HG02870 (cell line): Measurements from ENCODE around the gene ALOX12B.
"Not testable (repeated sequence)": the region's sequence is repeated elsewhere in the genome, so short reads cannot be mapped to it uniquely, and the experiment has no call there.

ENCODE experiments used
- ATAC-seq: cut with Tn5 transposase; IDR thresholded peaks from one replicate; pipeline ENCODE4 v1.9.1; 2021; ENCODE audit warnings: mild to moderate bottlenecking, moderate library complexity; ENCODE audit not compliant: unreplicated experiment

Gene ALOX12B

GRCh38 chr17:8089728-8090127, 2.2 kb upstream of the ALOX12B start:
- ATAC-seq: no peak

- ATAC-seq: no peak
These were observed 375 bp upstream of the ALOX12B start for GRCh38 chr17:8087952-8088230.

DNA sequence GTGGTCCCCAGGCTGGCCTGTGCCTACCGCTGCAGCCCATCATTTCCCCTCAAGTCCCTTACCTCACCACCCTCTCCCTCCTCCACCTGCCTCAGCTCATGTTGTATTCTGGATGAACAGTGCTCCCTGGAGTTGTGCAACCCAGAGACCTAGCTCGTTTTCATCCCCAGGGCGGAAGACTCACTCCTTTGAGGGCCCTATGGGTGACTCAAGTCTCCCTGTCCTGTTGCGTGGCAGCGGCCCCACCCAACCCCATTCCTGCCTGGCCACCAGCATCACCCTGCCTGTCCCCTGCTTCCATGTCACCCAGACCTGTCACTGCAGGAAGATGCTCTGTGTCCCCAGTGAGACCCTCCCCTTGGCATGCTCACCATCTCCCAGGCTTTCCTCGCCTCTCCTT, 3.3 kb downstream of the ALOX12B start:
- ATAC-seq: no peak

DNA sequence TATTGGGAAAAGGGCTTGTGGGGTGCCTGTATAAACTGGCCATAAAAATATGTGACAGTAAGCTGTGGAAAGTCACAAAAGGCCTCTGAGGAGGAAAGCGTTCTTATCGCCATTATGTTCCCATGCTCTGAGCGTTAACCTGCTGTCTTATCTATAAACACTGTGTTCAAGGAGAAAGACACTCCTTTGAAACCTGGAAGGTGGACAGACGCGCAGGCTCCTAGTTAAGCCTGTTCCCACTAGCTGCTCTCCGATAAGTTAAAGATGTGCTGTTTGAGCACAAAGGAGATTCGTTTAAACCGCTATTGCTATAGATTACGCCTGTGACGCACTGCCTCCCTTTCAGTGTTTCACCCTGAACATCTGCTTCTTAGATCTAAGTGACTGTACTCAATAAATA, 5.2 kb downstream of the ALOX12B start:
- ATAC-seq: no peak

GRCh38 chr17:8081876-8082275, 5.6 kb downstream of the ALOX12B start:
- ATAC-seq: no peak

DNA sequence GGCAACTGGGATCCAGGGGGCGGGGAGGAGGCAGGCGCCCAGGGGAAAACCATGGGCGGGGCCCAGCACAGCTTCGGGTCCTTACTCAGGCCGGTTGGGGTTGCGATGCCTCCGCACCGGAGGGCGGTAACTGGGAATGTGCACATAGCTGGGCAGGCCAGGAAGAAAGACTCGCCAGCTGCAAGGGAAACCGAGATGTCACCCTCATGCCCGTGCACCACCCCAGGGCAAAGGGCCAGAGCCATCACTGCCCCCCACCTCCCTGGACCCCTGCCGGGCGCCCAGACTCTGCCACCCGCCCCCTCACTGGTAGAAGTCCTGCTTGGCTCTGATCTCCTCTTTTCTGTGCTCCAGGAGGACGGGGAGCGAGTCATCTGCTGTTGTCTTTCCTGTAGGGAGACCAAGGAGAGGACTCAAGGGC, 6.7 kb downstream of the ALOX12B start:
- ATAC-seq: no peak

DNA sequence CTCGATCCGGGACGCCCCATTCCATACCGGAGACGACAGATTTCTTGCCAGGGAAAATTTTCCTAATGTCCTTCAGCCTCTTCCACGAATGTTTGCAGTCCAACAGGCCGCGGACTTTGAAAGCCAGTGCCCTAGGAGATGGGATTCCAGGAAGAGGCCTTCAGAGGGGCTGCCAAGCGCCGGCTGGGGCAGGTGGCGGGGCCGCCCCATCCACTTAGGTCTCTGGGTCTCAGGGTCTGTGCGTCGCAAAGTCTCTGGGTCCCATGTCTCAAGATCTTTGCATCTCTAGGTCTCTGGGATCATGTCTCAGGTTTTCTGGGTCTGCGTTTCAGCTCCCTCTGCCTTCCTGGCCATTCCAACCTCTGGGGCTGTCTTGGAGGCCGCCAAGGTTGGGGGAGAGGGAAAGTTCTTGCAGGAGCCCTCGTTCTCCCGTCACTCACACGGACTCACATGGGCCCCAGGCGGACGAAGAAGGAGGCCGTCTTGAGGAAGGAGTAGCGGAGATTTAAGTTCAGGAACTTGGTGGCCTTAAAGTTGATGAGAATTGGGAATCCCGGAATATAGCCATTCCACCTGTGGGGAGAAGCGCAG, 7.2 kb downstream of the ALOX12B start:
- ATAC-seq: no peak

DNA sequence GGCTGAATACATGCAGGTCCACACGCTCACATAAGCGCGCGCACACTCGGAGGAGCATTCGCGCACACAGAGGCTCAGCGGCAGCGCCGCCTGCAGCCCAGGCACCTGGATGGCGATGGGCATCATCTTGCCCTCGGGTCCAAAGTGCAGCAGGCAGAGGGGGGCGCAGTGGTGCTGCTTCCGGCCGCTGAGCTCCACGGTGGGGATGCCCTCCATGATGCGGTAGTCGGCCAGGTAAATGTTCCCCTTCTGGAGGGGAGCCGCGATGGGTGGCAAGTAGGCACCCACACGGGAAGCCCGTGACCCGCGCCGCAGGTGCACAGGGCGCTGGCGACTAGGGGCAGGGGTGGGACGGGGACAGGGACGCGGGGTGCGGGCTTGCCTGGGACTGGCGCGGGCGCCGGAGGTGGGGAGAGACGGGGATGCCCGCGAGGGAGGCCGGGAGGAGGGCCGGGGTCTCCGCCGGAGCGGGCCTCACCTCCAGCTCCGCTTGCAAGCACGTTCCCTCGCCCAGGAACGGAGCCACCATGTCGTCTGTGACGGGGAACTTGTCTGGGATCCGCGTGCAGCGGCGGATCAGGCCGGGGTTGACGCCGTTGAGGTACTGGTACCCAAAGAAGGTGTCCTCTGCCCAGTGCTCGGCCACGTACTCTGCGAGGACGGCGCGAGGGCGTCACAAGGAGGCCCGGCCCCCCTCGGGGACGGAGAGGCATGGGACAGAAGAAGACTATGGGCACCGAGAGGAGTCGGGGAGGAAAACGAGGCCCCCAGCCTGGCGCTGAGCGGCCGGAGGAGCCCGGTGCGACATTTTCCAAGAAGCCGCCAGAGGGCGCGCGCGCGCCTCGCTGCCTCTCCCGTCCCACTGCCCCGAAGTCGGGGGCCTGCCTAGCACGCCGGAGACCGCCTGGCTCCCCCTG, 8.0 kb downstream of the ALOX12B start:
- no peak for ATAC-seq

DNA sequence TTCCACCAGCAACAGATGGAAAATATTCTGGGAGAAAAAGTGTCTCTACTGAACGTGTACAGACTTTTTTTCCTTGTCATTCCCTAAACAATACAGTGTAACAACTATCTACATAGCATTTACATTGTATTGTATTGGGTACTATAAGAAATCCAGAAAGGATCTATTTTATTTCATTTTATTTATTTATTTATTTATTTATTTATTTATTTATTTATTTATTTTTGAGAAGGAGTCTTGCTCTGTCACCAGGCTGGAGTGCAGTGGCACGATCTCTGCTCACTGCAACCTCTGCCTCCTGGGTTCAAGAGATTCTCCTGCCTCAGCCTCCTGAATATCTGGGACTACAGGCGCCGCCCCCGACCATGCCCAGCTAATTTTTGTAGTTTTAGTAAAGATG, 9.6 kb downstream of the ALOX12B start:
- ATAC-seq: not testable (repeated sequence)

DNA sequence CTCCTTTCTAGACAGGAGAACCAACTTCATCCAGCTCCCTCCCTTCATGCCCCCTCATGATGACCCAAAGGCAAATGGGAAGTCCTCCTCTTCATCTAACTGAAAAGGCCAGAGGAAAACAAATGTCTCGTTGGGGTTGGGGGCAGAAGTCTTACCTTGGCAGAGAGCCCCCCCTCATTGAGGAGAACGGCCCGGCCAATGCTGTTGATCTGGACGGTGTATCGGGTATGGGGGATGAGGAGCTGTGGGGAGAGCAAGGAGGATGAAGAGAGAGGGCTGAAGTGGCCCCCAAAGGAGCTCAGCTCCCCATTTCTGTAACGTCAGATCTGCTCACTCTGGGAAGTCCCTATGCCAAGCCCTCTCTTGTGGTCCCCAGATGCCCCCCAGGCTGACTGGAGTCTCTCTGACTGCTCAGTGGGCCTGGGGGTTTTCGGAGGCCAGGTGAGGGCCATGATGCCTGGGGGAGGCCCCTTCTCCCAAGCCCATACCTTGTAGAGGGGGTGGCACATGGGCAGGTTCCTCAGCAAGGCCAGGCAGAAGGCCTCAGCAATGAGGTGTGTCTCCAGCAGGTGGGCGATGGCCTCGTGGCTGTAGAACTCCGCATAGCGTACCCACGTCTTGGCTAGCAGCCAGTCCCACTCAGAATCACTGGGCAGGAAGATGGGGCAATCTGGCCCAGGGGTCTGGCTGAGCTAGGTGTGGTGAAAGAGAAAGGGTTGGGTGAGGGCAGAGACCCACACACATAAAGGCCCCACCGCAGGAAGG, 10.8 kb downstream of the ALOX12B start:
- ATAC-seq: no peak

DNA sequence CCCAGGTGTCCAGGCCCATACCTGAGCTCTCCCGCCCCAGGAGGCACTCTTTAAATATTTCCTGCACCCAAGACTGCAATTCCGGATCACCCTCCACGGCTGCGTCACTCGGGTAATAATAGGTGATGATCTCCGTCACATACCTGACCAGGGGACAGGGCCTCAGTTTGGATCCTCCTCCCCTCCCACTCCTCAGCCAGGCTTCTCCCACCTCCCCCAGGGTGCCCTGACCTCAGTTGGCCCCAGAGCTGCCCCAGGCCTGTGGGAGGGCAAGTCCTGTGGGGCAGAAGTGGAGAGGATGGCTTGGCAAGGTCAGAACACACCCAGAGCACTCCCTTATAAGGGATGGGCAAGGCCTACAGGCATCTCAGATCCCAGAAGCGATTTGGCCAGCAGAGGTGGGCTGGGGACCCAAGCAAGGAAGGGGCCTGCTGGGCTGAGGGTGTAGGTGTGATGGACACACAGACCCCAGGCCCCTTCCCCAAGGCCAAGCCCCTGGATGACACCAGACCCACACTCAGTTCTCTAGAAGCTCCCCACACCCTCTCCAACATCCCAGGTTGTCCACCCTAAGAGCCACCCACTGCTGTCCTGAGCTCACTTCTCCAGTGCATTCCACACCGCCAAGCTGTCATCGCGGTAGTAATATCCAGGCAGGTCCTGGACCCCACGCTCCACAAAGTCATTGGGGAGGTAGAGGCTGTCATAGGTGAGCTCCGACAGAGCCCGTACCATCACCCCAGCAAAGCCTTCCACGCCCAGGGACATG, 11.8 kb downstream of the ALOX12B start:
- no peak for ATAC-seq

GRCh38 chr17:8075081-8075480, 12.4 kb downstream of the ALOX12B start:
- ATAC-seq: no peak

DNA sequence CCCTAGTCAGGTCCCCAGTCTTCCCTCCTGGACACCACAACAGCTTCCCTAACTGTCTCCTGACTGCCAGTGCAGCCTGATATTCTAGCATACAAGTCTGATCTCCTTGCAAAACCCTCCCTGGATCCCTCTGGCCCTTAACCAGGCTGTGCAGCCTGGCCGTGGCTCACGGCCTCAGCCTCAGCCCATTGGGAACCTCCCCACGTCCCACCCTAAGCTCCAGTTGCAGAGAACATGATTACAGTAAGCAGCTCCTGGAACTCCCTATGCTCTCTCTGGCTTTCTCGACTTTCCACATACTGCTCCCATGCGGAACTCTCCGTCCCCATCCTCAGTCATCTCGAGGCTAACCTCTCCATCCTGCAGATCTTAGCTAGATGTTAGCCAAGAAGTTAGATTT, 13.0 kb downstream of the ALOX12B start:
- no peak for ATAC-seq

- no peak for ATAC-seq
These were observed 13.7 kb downstream of the ALOX12B start for GRCh38 chr17:8073627-8074484.

GRCh38 chr17:8072729-8073461, 14.6 kb downstream of the ALOX12B start:
- ATAC-seq: no peak

DNA sequence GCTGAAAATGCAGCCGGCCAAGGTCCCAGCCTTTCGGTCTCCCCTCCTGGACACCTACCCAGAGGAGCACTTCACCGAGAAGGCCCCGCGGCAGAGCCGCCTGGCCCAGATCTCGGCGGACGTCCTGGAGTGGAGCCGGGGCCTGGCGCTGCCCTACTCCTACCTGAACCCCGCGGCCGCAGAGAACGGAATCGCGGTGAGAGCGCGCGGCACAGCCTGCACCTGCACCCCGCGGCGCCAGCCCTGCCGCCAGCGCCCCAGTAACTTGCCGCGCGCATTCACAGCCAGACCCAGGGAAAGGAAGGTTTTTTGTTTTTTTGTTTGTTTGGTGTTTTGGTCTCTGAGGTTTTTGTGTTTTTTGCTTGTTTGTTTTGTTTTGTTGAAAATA, 15.2 kb downstream of the ALOX12B start:
- ATAC-seq: no peak

GRCh38 chr17:8071496-8071895, 16.0 kb downstream of the ALOX12B start:
- no peak for ATAC-seq

DNA sequence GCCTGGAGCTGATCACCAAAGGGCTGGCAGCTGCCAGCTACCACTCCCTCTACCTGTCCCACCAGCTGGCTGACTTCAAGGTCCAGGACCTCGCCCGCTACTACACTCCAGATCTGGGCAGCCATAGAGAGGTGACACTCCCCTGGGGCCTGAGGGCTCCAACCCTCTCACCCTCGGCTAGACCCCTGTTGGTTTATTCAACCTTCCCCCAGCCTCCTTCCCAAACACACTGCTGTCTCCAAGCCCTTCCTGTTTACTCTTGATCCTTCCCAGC, 18.0 kb downstream of the ALOX12B start:
- no peak for ATAC-seq

- no peak for ATAC-seq
These were observed 18.6 kb downstream of the ALOX12B start for GRCh38 chr17:8068736-8069586.
